IPS-20b (cell line): Measurements from ENCODE around the gene KLK6.
A peak's percentile ranks its signal among the peaks of the same experiment; 100 is the strongest.
"Not testable (repeated sequence)": the region's sequence is repeated elsewhere in the genome, so short reads cannot be mapped to it uniquely, and the experiment has no call there.

Experiments used
- H3K27ac ChIP-seq: one replicate; pipeline ENCODE4 v1.5.1; 2013; ENCODE audit warnings: low read length
- H3K27me3 ChIP-seq: 2 replicates; pipeline ENCODE4 v1.6.1; 2013; ENCODE audit warnings: mild to moderate bottlenecking, low read length, inconsistent platforms; ENCODE audit not compliant: insufficient read depth
- H3K36me3 ChIP-seq: 2 replicates; pipeline ENCODE4 v1.6.1; 2013; ENCODE audit warnings: low read depth, mild to moderate bottlenecking, inconsistent platforms, low read length, moderate library complexity; ENCODE audit not compliant: insufficient read depth
- H3K4me1 ChIP-seq: 2 replicates; pipeline ENCODE4 v1.6.1; 2013; ENCODE audit warnings: mild to moderate bottlenecking, control low read depth, inconsistent platforms, low read length, moderate library complexity; ENCODE audit not compliant: insufficient read depth
- H3K4me3 ChIP-seq: 2 replicates; pipeline ENCODE4 v1.5.1; 2013; ENCODE audit warnings: mild to moderate bottlenecking, low read length, inconsistent platforms
- H3K9ac ChIP-seq: 2 replicates; pipeline ENCODE4 v1.6.1; 2013; ENCODE audit warnings: low read depth, mild to moderate bottlenecking, inconsistent platforms, low read length, moderate library complexity
- H3K9me3 ChIP-seq: 2 replicates; pipeline ENCODE4 v1.6.1; 2013; ENCODE audit warnings: mild to moderate bottlenecking, low read depth, low read length, inconsistent platforms; ENCODE audit not compliant: insufficient read depth

Gene KLK6

DNA sequence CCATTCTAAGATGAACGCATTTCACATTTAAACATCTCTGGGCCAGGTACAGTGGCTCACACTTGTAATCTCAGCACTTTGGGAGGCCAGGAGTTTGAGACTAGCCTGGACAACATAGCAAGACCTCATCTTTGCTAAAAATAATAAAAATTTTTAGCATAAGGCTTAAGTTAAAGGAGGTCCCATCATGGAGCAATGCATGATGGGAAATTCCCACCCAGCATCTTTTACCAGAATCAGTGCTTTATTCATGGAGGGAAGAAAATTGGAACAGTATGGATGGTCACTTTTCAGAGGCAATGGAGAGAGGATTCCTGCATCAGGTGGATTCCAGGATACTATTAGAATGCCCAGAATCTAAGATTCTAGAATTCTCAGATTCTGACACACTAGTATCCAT, 35.9 kb upstream of the KLK6 start:
- H3K4me3 ChIP-seq, result no peak overlapping the region
- no peak overlapping the region for H3K9ac ChIP-seq
- no peaks in the 10 kb centered on the region for H3K9me3 ChIP-seq
- H3K27ac ChIP-seq, result no peak overlapping the region
- H3K27me3 ChIP-seq, result no peaks in the 10 kb centered on the region; the same call in 1 of the 2 replicates
- H3K36me3 ChIP-seq, result no peaks in the 10 kb centered on the region
- peaks cover 3% of the 10 kb centered on the region; the same call in 1 of the 2 replicates for H3K4me1 ChIP-seq

DNA sequence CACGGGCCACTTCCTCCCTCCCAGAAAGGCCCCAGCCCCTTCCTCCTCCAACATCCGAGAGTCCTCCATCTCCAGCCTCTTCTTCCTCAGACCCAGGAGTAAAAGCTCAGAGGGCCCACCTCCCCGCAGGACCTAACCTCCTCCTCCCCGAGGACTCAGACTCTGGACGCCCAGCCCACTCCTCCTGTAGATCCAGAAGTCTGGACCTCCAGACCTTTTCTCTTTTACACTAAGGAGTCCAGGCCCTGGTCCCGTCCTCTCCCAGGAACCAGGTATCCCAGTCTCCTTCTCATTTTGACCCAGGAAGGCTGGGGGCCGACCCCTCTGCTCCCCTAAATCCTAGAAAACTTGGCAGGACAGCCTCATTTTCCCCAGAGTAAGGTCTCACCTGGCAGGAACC, 33.9 kb upstream of the KLK6 start:
- Histone ChIP-seq H3K4me3 (no peak overlapping the region), H3K36me3 (no peaks in the 10 kb centered on the region), H3K27me3 (no peaks in the 10 kb centered on the region), H3K27ac (no peak overlapping the region), H3K4me1 (peaks cover 3% of the 10 kb centered on the region; the same call in 1 of the 2 replicates), H3K9me3 (no peaks in the 10 kb centered on the region), H3K9ac (no peak overlapping the region)

DNA sequence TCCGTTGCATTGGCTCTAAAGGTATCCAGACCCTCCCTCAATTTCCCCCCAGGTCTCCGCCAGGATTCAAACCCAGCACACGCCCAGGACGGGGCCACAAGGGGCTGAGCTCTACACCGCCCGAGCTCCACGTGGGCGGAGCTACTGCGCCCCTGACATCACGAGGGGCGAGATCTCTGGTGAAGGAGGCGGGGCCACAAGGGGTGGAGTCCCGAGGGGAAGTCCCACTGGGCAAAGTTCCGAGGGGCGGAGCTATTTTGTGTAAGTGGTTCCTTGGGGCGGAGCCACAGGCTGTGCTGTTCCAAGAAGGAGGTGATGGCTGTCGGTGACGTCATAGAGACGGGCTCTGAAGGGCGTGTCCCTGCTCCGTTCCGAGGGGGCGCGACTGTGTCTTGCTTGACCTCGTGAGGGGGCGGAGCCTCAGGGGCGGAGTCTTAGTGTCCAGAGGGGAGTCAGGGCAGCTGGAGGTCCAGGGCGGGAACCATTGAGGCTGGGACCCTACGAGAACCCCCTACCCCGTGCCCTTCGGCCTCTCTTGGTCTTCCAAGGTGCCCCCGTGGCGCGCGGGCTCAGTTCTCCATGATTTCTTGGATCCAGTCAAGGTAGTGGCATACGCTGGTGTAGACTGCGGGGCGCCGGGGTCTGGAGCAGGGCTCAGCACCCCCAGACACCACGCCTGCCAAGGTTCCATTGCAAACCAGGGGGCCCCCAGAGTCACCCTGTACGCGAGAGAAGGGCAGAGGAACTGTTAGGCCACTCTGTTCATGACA, 33.3 kb upstream of the KLK6 start:
- H3K27ac ChIP-seq, result no peak overlapping the region

DNA sequence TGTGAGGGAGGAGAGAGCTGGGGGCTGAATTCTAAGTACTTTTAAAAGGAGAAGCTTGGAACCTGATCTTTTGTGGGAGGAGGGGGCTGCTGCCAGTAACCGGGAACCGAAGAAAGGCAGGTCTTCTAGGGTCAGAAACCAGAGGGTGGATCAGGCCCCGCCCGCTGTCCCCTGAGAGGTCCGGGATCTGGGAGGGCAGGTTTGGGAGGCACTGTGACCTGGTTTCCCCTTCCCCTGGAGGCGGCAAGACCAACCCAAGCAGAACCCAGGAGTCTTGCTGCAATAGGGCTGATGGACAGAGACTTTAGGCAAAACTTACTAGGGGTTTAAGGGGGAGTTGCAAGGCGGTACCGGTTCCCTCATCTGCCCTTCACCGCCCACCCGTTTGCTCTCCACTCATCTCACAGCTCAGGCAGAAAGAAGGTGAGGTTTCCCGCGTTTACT, 32.7 kb upstream of the KLK6 start:
- H3K9me3 ChIP-seq, result no peaks in the 10 kb centered on the region
- no peak overlapping the region for H3K27ac ChIP-seq
- H3K9ac ChIP-seq, result no peak overlapping the region
- H3K27me3 ChIP-seq, result 0 out of 2 replicates have a peak, but pooled peaks cover 2% of the 10 kb centered on the region
- peak overlapping the region; percentile 33; the same call in 1 of the 2 replicates for H3K4me3 ChIP-seq
- H3K36me3 ChIP-seq, result no peaks in the 10 kb centered on the region
- H3K4me1 ChIP-seq, result peaks cover 3% of the 10 kb centered on the region; the same call in 1 of the 2 replicates

More for the DNA sequence above, 33.3 kb upstream of the KLK6 start:
- H3K36me3 ChIP-seq, result no peaks in the 10 kb centered on the region
- H3K4me1 ChIP-seq, result peaks cover 3% of the 10 kb centered on the region; the same call in 1 of the 2 replicates
- H3K9me3 ChIP-seq, result no peaks in the 10 kb centered on the region
- peak overlapping the region; percentile 33; the same call in 1 of the 2 replicates for H3K4me3 ChIP-seq
- no peaks in the 10 kb centered on the region for H3K27me3 ChIP-seq
- no peak overlapping the region for H3K9ac ChIP-seq

DNA sequence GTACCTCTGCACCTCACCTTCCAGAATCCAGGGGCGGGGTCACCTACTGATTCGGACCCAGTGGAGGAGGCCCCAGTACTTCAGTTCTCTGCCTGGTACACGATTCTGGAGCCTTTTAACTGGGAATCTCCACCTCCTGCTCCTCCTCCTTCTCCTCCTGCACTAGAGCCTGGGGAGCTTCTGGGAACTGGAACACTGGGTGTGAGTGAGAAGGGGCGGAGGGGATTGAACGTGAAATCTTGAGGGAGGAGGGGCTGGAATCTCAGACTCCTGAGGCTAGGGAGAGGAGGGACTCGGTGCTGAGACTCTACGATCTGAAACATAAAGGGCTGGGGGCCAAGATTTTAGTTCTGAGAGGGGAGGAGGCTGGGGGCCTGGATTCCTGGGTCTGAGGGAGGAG, 32.1 kb upstream of the KLK6 start, which contains the start of gene KLK8:
KLK8 (minus strand) TSS at position 90 of the 400 bp plus-strand sequence. CDS start 437 bp downstream, outside the sequence.
- Histone ChIP-seq H3K36me3 (no peaks in the 10 kb centered on the region), H3K4me1 (peaks cover 3% of the 10 kb centered on the region; the same call in 1 of the 2 replicates), H3K9ac (no peak within 1 kb of the TSS), H3K4me3 (peak within 1 kb of the TSS; percentile 33), H3K27me3 (0 out of 2 replicates have a peak, but pooled peaks cover 4% of the 10 kb centered on the region), H3K27ac (no peak within 1 kb of the TSS), H3K9me3 (no peaks in the 10 kb centered on the region)

DNA sequence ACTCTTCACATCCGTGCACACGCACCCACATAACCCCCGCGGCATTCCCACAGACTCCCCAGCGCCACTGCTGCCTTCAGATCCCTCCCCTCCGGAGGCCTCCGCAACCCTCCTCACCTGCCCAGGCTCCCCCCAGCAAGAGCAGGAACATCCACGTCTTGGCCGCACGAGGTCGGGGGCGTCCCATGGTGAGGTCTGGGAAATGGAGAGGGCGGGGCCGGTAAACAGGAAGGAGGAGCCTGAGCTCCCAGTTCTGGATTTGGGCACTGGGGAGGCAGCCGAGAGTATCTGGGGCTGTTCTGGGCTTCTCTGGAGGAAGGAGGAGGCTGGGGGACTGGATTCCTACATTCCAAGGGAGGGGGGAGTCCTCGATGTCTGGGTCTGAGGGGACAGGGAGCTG, 31.6 kb upstream of the KLK6 start:
- H3K9ac ChIP-seq, result no peak overlapping the region
- H3K27ac ChIP-seq, result no peak overlapping the region
- H3K27me3 ChIP-seq, result 0 out of 2 replicates have a peak, but pooled peaks cover 4% of the 10 kb centered on the region
- H3K4me1 ChIP-seq, result peaks cover 3% of the 10 kb centered on the region; the same call in 1 of the 2 replicates
- H3K4me3 ChIP-seq, result no peak overlapping the region; the same call in 1 of the 2 replicates
- H3K36me3 ChIP-seq, result no peaks in the 10 kb centered on the region
- no peaks in the 10 kb centered on the region for H3K9me3 ChIP-seq

DNA sequence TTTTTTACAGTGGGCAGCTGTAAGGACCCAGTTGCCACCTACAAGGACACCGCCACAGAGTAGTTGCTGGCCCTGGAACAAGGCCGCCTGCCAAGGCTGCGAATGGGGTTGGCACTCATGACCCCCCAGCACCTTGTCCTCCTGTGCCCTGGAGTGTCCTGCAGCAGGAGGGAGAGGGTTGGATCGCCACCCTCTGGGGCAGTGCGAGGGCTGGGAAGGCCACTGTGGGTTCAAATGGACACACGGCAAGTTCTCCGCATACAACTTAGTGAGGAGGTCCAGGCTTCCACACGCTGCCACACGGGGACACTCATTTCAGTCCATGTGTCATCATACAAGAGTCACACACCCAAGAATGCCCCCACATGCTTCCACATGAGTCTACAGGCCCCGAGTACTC, 31.0 kb upstream of the KLK6 start:
- Histone ChIP-seq H3K9ac (no peak overlapping the region), H3K4me3 (no peak overlapping the region), H3K27ac (no peak overlapping the region), H3K4me1 (peaks cover 3% of the 10 kb centered on the region; the same call in 1 of the 2 replicates), H3K36me3 (no peaks in the 10 kb centered on the region), H3K27me3 (0 out of 2 replicates have a peak, but pooled peaks cover 4% of the 10 kb centered on the region), H3K9me3 (no peaks in the 10 kb centered on the region; the same call in 1 of the 2 replicates)

DNA sequence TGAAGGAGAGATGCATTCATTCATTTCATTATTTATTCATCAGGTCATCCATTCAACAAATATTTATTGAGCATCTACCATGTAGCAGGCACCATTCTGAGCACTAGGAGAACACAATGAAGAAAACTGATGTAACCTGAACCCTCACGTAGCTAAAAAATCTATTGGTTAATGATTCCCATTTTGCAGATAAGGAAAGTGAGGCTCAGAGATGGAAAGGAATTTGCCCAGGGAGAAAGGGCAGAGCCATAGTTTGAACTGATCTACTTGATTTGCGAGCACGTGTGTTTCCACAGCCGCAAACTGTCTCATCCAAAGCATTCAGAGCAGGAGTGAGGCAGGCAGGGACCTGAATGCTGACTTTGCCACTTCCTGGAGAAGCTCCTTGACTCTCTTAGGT, 29.3 kb upstream of the KLK6 start:
- Histone ChIP-seq H3K27ac (no peak overlapping the region), H3K36me3 (no peaks in the 10 kb centered on the region), H3K9ac (no peak overlapping the region), H3K4me1 (peaks cover 3% of the 10 kb centered on the region; the same call in 1 of the 2 replicates), H3K4me3 (no peak overlapping the region), H3K27me3 (0 out of 2 replicates have a peak, but pooled peaks cover 4% of the 10 kb centered on the region), H3K9me3 (peaks cover 3% of the 10 kb centered on the region)

DNA sequence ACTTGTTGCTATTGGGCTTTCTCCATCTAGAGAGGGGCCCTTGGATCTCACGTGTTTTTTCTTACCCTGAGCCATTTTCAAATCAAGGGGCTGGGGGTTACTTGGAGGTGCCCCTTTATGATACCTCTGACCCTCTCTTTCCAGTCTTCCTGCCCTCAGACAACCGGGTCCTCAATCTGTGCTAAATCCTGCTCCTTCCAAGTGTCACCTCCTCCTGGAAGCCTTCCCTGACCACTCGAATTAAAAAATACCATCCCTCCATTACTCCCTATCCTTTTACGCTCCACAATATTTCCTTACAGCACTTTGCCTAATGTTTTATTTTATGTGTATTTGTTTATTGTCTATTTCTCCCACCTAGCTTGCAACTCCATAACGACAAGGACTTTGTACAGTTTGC, 28.7 kb upstream of the KLK6 start:
- Histone ChIP-seq H3K27me3 (0 out of 2 replicates have a peak, but pooled peaks cover 4% of the 10 kb centered on the region), H3K9ac (no peak overlapping the region)

DNA sequence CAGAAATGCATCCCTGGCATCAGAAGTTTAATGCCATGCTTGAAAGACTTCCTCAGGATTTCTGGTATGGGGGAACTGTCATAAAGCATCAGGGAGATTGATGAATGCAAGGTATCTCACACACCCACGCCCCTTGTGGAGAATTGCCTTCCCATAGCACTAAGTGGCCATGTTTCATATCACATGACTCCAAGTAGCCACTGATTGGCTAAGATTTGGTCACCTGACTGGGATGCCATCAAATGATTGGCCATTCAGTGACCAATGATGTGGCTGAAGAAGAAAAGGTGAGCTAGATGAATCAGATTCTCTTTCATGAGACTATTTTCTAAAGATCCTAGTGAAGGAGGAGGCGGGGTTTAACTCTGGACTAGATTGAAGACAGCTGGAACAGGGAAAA, 24.7 kb upstream of the KLK6 start:
- no peaks in the 10 kb centered on the region for H3K4me1 ChIP-seq
- no peak overlapping the region for H3K27ac ChIP-seq
- no peak overlapping the region for H3K9ac ChIP-seq
- no peaks in the 10 kb centered on the region for H3K36me3 ChIP-seq
- peaks cover 7% of the 10 kb centered on the region; the same call in 1 of the 2 replicates for H3K27me3 ChIP-seq
- no peak overlapping the region for H3K4me3 ChIP-seq
- peaks cover 3% of the 10 kb centered on the region for H3K9me3 ChIP-seq

More for the DNA sequence above, 28.7 kb upstream of the KLK6 start:
- Histone ChIP-seq H3K4me1 (peaks cover 3% of the 10 kb centered on the region; the same call in 1 of the 2 replicates), H3K36me3 (no peaks in the 10 kb centered on the region), H3K27ac (no peak overlapping the region), H3K9me3 (peaks cover 3% of the 10 kb centered on the region), H3K4me3 (no peak overlapping the region)

DNA sequence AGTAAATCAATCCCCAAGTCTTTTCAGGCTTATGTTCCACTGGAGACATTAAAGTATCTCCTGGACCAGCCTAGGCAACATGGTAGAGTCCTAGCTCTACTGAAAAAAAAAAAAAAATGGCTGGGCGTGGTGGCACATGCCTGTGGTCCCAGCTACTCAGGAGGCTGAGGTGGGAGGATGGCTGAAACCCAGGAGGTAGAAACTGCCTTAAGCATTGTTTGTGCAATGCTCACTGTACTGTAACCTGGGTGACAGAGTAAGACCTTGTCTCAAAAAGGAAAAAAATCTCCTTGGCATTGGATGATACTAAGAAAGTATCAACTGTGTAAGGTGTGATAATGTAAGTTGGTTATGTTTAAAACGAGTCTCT, 23.3 kb upstream of the KLK6 start:
- Histone ChIP-seq H3K27me3 (peaks cover 18% of the 10 kb centered on the region), H3K36me3 (no peaks in the 10 kb centered on the region), H3K9ac (no peak overlapping the region), H3K4me3 (no peak overlapping the region), H3K9me3 (peaks cover 6% of the 10 kb centered on the region), H3K27ac (no peak overlapping the region), H3K4me1 (no peaks in the 10 kb centered on the region)

DNA sequence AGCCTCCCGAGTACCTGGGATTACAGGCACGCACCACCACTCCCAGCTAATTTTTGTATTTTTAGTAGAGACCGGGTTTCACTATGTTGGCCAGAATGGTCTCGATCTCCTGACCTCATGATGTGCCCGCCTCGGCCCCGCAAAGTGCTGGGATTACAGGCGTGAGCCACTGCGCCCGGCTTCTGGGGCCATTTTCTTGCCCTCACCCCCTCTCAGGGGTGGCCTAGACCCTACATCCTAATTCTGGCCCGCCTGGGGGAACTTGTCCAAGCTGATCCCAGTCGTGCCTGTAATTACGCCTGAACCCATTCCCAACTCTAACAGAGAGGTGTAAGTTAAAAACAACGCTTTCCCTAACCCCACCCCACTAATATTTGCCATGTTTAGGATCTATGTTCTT, 15.0 kb upstream of the KLK6 start:
- H3K36me3 ChIP-seq, H3K27ac ChIP-seq, H3K9ac ChIP-seq, H3K9me3 ChIP-seq, H3K4me3 ChIP-seq, H3K4me1 ChIP-seq: not testable (repeated sequence)
- H3K27me3 ChIP-seq, result peaks cover 21% of the 10 kb centered on the region
